Esophagus squamous epithelium (tissue), 5 donors: Measurements from ENCODE around the gene NUDT21. TPM values are rescaled to one million over a fixed set of nuclear protein-coding genes. Genes with fewer than 3 reads are reported as not detected.

Source experiments
- DNase-seq: peaks from one replicate; lab custom pipeline; 2025; lab: John Stamatoyannopoulos, UW
- H3K27ac ChIP-seq, 4 donors: fragments of 200-600 bp; sonication (generic); one replicate each; pipeline ENCODE4 v1.5.1; 2016 to 2019; ENCODE audit warnings: mild to moderate bottlenecking in 1 of 4
- H3K27me3 ChIP-seq, 4 donors: fragments of 200-600 bp; sonication (generic); 1 replicate in 3 of 4; 2 replicates in 1 of 4; pipeline versions ENCODE4 v1.5.1 to v1.6.0; 2017 to 2021; ENCODE audit warnings: antibody characterized with exemption in 1 of 4
- H3K36me3 ChIP-seq, 3 donors: fragments of 200-600 bp; sonication (generic); one replicate each; pipeline ENCODE4 v1.5.1; 2016 to 2019
- H3K4me1 ChIP-seq, 3 donors: fragments of 200-600 bp; sonication (generic); one replicate each; pipeline ENCODE4 v1.5.1; 2017 to 2019
- H3K4me3 ChIP-seq, 4 donors: fragments of 200-600 bp; sonication (generic); 1 replicate in 3 of 4; 2 replicates in 1 of 4; pipeline ENCODE4 v1.5.1; 2016 to 2019; ENCODE audit warnings: mild to moderate bottlenecking in 2 of 4, moderate library complexity in 1 of 4
- H3K9me3 ChIP-seq, 3 donors: fragments of 200-600 bp; sonication (generic); one replicate each; pipeline ENCODE4 v1.5.1; 2016 to 2019
- CTCF ChIP-seq, 6 experiments: fragments of 450-650 bp in 4 of 6; fragments of 200-600 bp in 2 of 6; sonication (generic) in 2 of 6; IDR thresholded peaks; one replicate each; pipeline ENCODE4 v1.5.1; 2016 to 2019; ENCODE audit warnings: antibody characterized with exemption in 6 of 6, mild to moderate bottlenecking in 4 of 6, moderate library complexity in 4 of 6
- POLR2A ChIP-seq, 4 donors: fragments of 450-650 bp; IDR thresholded peaks; one replicate each; pipeline ENCODE4 v1.6.1; 2017; ENCODE audit warnings: antibody characterized with exemption in 4 of 4, mild to moderate bottlenecking in 4 of 4, moderate library complexity in 3 of 4
- WGBS, 2 donors: methylation state at CpG; one replicate each; pipeline ENCODE4 v1.1.5; 2018; 5-methylcytosine and 5-hydroxymethylcytosine counted together
- intact Hi-C: fragments of 100-400 bp; cut with DNase I; formaldehyde crosslinking; loops from one replicate; pipeline ENCODE4 v1.15.0; 2022
- total RNA-seq, 4 donors: library from RNA; depleted of rRNA; stranded (reverse); fragments of >200 nt; gene quantifications; one replicate each; pipeline ENCODE4 v1.1.0, GENCODE V29; 2016
- donor health status: DM: yes; HTN: yes; CAD: no.

Gene NUDT21
- total RNA-seq, 4 donors from 2014 or later: 39.4 to 55.5 (median 48.2) TPM

- peaks cover 14 to 78% (median 37%) of the 10 kb centered on the region in 3 donors for H3K4me1 ChIP-seq
- no peaks in the 10 kb centered on the region for H3K9me3 ChIP-seq
- H3K27me3 ChIP-seq: no peaks in the 10 kb centered on the region
- no peak for TF ChIP-seq CTCF (IDR thresholded peaks at IDR 0.05)
- no peak for TF ChIP-seq POLR2A (IDR thresholded peaks at IDR 0.05)
- no peak for DNase-seq
- no peaks in the 10 kb centered on the region for H3K36me3 ChIP-seq
- 19 to 28% methylated on average over 7 of the region's 7 CpGs for WGBS, 2 donors
- peak overlapping the region; percentile 86 to 94 (median 94) for H3K27ac ChIP-seq
- peak overlapping the region; percentile 61 to 98 (median 94) for H3K4me3 ChIP-seq
- intact Hi-C loops: no loop called here
Observed at GRCh38 chr16:56423584-56424403, 27.3 kb downstream of the NUDT21 start.

GRCh38 chr16:56422896-56423441 is 28.2 kb downstream of the NUDT21 start:
- H3K4me1 ChIP-seq: peaks cover 14 to 84% (median 37%) of the 10 kb centered on the region in 3 donors
- TF ChIP-seq POLR2A (IDR thresholded peaks at IDR 0.05) (no peak), CTCF (IDR thresholded peaks at IDR 0.05) (no peak)
- intact Hi-C loops: no loop called here
- peak overlapping the region in 1 of 4 donors; percentile 61 for H3K4me3 ChIP-seq
- no peaks in the 10 kb centered on the region for H3K9me3 ChIP-seq
- H3K36me3 ChIP-seq: no peaks in the 10 kb centered on the region
- 66 to 71% methylated on average over 4 of the region's 4 CpGs for WGBS, 2 donors
- H3K27ac ChIP-seq: peak overlapping the region in 1 of 4 donors; percentile 86
- H3K27me3 ChIP-seq: no peaks in the 10 kb centered on the region
- no peak for DNase-seq

DNA sequence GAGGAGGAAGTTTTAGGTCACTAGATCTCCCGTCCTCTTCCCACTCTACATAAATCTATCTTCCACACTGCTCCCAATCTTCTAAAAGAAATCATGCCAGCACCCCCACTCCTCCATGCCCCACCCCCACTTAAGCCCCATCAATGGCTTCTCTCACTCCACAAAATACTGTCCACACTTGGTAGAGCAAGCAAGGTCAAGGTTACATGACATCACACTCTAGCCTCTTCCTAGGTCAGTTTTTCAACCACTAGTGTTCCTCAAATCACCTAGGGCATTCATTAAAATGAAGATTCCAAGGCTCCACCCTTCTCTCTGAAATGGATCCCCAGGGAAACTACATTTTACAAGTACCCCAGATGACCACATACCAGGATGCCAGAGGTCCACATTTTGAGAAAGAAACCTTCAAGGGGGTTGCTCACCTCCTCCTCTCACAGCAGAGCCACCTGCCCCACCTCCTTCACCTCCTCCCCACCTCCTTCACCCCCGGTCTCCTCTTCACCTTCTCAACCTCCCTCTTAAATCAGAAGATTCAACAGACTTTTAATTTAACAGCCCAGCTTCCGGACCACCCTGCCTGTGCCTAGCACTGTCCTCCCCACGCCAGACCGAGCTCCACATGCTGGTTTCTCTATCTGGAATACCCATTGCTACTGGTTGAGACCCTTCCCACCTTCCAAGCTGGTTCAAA is 29.0 kb downstream of the NUDT21 start:
- intact Hi-C loops: no loop called here
- H3K9me3 ChIP-seq: no peaks in the 10 kb centered on the region
- no peaks in the 10 kb centered on the region for H3K27me3 ChIP-seq
- peaks cover 14 to 80% (median 37%) of the 10 kb centered on the region in 3 donors for H3K4me1 ChIP-seq
- H3K27ac ChIP-seq: no peak overlapping the region
- H3K36me3 ChIP-seq: no peaks in the 10 kb centered on the region
- TF ChIP-seq POLR2A (IDR thresholded peaks at IDR 0.05) (no peak), CTCF (IDR thresholded peaks at IDR 0.05) (no peak)
- WGBS, 2 donors: 85 to 96% methylated on average over 5 of the region's 5 CpGs
- DNase-seq: no peak
- no peak overlapping the region for H3K4me3 ChIP-seq

- no peaks in the 10 kb centered on the region for H3K36me3 ChIP-seq
- WGBS, 2 donors: 78 to 85% methylated on average over 2 of the region's 2 CpGs
- intact Hi-C loops: no loop called here
- no peak overlapping the region for H3K4me3 ChIP-seq
- no peaks in the 10 kb centered on the region for H3K9me3 ChIP-seq
- DNase-seq: no peak
- no peaks in the 10 kb centered on the region for H3K27me3 ChIP-seq
- peaks cover 14 to 73% (median 37%) of the 10 kb centered on the region in 3 donors for H3K4me1 ChIP-seq
- no peak for TF ChIP-seq POLR2A (IDR thresholded peaks at IDR 0.05)
- H3K27ac ChIP-seq: no peak overlapping the region
Observed at GRCh38 chr16:56421313-56421712, 29.8 kb downstream of the NUDT21 start.

DNA sequence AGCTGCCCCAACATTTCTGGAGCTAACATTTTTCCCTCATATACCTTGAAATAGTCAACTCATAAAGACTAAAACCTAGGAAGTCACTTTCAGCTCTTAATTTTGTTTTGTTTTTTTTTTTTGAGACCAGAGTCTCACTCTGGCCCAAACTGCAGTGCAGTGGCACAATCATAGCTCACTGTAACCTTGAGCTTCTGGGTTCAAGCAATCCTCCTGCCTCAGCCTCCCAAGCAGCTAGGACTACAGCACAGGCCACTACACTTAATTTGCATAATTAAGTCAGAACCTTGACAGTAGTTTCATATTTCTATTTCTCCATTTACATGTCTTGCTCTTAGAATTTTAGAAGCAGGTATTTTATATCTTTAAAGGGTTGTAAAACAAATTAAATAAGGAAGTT is 30.5 kb downstream of the NUDT21 start:
- TF ChIP-seq POLR2A (IDR thresholded peaks at IDR 0.05) (no peak), CTCF (IDR thresholded peaks at IDR 0.05) (no peak)
- Histone ChIP-seq H3K4me3 (no peak overlapping the region), H3K36me3 (no peaks in the 10 kb centered on the region), H3K27ac (peak overlapping the region in 2 of 4 donors; percentile 60 to 73), H3K4me1 (peaks cover 14 to 73% (median 30%) of the 10 kb centered on the region in 3 donors), H3K9me3 (no peaks in the 10 kb centered on the region), H3K27me3 (no peaks in the 10 kb centered on the region)
- no peak for DNase-seq
- intact Hi-C loops: no loop called here
